B cell (primary cell): ENCODE results near the gene PCDHB10. TPM values are rescaled to one million over a fixed set of nuclear protein-coding genes. Genes with fewer than 3 reads are reported as not detected.
"Not testable (repeated sequence)": the region's sequence is repeated elsewhere in the genome, so short reads cannot be mapped to it uniquely, and the experiment has no call there.

Source experiments
- ATAC-seq: fragments of 200-7000 bp; cut with Tn5 transposase; one replicate; pipeline ENCODE4 v1.10.0; 2021; ENCODE audit warnings: low read depth, mild to moderate bottlenecking, moderate number of reproducible peaks, moderate library complexity
- CTCF ChIA-PET: fragments of 350-600 bp; sonication (Branson Sonifier 250); formaldehyde crosslinking; loops from one replicate; lab custom pipeline; 2021; ENCODE audit warnings: antibody characterized with exemption, inconsistent platforms; lab: Charles Lee
- POLR2A ChIA-PET: fragments of 350-600 bp; sonication (Branson Sonifier 250); formaldehyde crosslinking; loops from one replicate; lab custom pipeline; 2021; ENCODE audit warnings: antibody characterized with exemption; lab: Charles Lee
- DNase-seq: peaks from one replicate; pipeline ENCODE4 v3.0.0; 2013
- H2AFZ ChIP-seq: 2 replicates; pipeline ENCODE4 v1.6.1; 2012; ENCODE audit warnings: mild to moderate bottlenecking, low read depth, low read length; ENCODE audit not compliant: insufficient read depth, poor library complexity, severe bottlenecking
- H3K27ac ChIP-seq, 2 donors: 1 replicate in 1 of 2; 2 replicates in 1 of 2; pipeline ENCODE4 v1.5.1; 2012 to 2013; ENCODE audit warnings: low read length in 2 of 2, mild to moderate bottlenecking in 2 of 2, moderate library complexity in 1 of 2
- H3K27me3 ChIP-seq, 4 experiments: fragments of 200-600 bp in 1 of 4; sonication (generic) in 1 of 4; replicated peaks in 1 of 4; 1 replicate in 2 of 4; 2 replicates in 2 of 4; pipeline versions ENCODE4 v1.6.1 to v1.7.0; 2013 to 2016; ENCODE audit warnings: low read length in 3 of 4, mild to moderate bottlenecking in 2 of 4, mixed read lengths in 1 of 4, moderate library complexity in 1 of 4; ENCODE audit not compliant: insufficient read depth in 4 of 4, control insufficient read depth in 3 of 4; ENCODE audit errors: control extremely low read depth in 1 of 4
- H3K36me3 ChIP-seq, 2 experiments: replicated peaks in 1 of 2; 1 replicate in 1 of 2; 2 replicates in 1 of 2; pipeline versions ENCODE4 v1.6.1 to v1.7.1; 2013; ENCODE audit warnings: low read length in 1 of 2; ENCODE audit not compliant: insufficient read depth in 2 of 2, control insufficient read depth in 1 of 2; ENCODE audit errors: control extremely low read depth in 1 of 2, extremely low read depth in 1 of 2
- H3K4me1 ChIP-seq, 2 donors: fragments of 200-600 bp in 1 of 2; sonication (generic) in 1 of 2; 1 replicate in 1 of 2; 2 replicates in 1 of 2; pipeline versions ENCODE4 v1.5.1 to v1.6.1; 2013 to 2017; ENCODE audit warnings: low read length in 2 of 2; ENCODE audit not compliant: control insufficient read depth in 2 of 2, insufficient read depth in 2 of 2
- H3K4me2 ChIP-seq: replicated peaks from 2 replicates; pipeline ENCODE3; 2012; ENCODE audit warnings: mild to moderate bottlenecking, low read depth, low read length; ENCODE audit not compliant: poor library complexity, severe bottlenecking
- H3K4me3 ChIP-seq, 5 experiments: fragments of 200-600 bp in 1 of 5; sonication (generic) in 1 of 5; 1 replicate in 3 of 5; 2 replicates in 2 of 5; pipeline versions ENCODE4 v1.5.1 to v1.7.0; 2011 to 2016; ENCODE audit warnings: low read length in 4 of 5, mild to moderate bottlenecking in 4 of 5, low read depth in 2 of 5, control low read depth in 1 of 5, moderate library complexity in 1 of 5; ENCODE audit not compliant: insufficient read depth in 1 of 5; ENCODE audit errors: control extremely low read depth in 1 of 5, extremely low read depth in 1 of 5
- H3K79me2 ChIP-seq: fragments of 200-600 bp; sonication (generic); one replicate; pipeline ENCODE4 v1.6.0; 2016; ENCODE audit warnings: low read length; ENCODE audit not compliant: control insufficient read depth, insufficient read depth
- H3K9ac ChIP-seq: fragments of 200-600 bp; sonication (generic); 2 replicates; pipeline ENCODE4 v1.6.1; 2017; ENCODE audit warnings: mild to moderate bottlenecking, low read length, moderate library complexity
- H3K9me3 ChIP-seq, 3 donors: one replicate each; pipeline versions ENCODE4 v1.6.1 to v1.7.1; 2013; ENCODE audit warnings: low read length in 2 of 3; ENCODE audit not compliant: control insufficient read depth in 2 of 3, insufficient read depth in 1 of 3; ENCODE audit errors: control extremely low read depth in 1 of 3
- H4K20me1 ChIP-seq: 2 replicates; pipeline ENCODE4 v1.6.0; 2012; ENCODE audit warnings: mild to moderate bottlenecking, low read length; ENCODE audit not compliant: insufficient read depth, control insufficient read depth, poor library complexity, severe bottlenecking
- H3K27ac Mint-ChIP-seq: one replicate; pipeline ENCODE4 v1.8.0; 2021; ENCODE audit warnings: mixed read lengths
- H3K27me3 Mint-ChIP-seq: one replicate; pipeline ENCODE4 v1.8.0; 2021; ENCODE audit warnings: mixed read lengths
- H3K4me1 Mint-ChIP-seq: one replicate; pipeline ENCODE4 v1.8.0; 2021; ENCODE audit warnings: mixed read lengths
- H3K4me3 Mint-ChIP-seq: one replicate; pipeline ENCODE4 v1.8.0; 2021; ENCODE audit warnings: mixed read lengths
- H3K9me3 Mint-ChIP-seq: one replicate; pipeline ENCODE4 v1.8.0; 2022; ENCODE audit warnings: mixed read lengths; ENCODE audit not compliant: insufficient read depth
- CTCF ChIP-seq: fragments of 200-600 bp; IDR thresholded peaks from one replicate; pipeline ENCODE4 v1.8.0; 2022; ENCODE audit warnings: antibody characterized with exemption, mild to moderate bottlenecking
- EZH2 ChIP-seq: IDR thresholded peaks from 2 replicates; pipeline ENCODE4 v1.6.1; 2012; ENCODE audit warnings: borderline replicate concordance, low read depth, mild to moderate bottlenecking, moderate library complexity, low read length; ENCODE audit not compliant: insufficient read depth, poor library complexity, severe bottlenecking
- WGBS: methylation state at CpG from one replicate; pipeline ENCODE4 v1.1.5; 2013; ENCODE audit warnings: missing lambda C conversion rate; ENCODE audit not compliant: insufficient coverage; 5-methylcytosine and 5-hydroxymethylcytosine counted together
- intact Hi-C: fragments of 100-400 bp; cut with micrococcal nuclease; formaldehyde crosslinking; loops from one replicate; pipeline ENCODE4 v1.10.0; 2022
- polyA plus RNA-seq: library from polyadenylated mRNA; depleted of rRNA; stranded (reverse); fragments of >200 nt; gene quantifications from 2 replicates; pipeline ENCODE4 v1.2.3, GENCODE V29; 2012
- total RNA-seq, 2 donors: library from RNA; stranded (reverse); fragments of 120-200 nt in 1 of 2; gene quantifications; 1 replicate in 1 of 2; 2 replicates in 1 of 2; pipeline versions ENCODE4 v1.2.3 to v1.2.4, GENCODE V29; 2013 to 2022

The PCDHB10 gene
- total and polyA plus RNA-seq, 2 donors (not counting 1 experiment from before 2014, with no cell fraction given), result not detected

- POLR2A ChIA-PET, H3K4me3 Mint-ChIP-seq, H3K36me3 ChIP-seq, H4K20me1 ChIP-seq, H3K79me2 ChIP-seq, H3K4me1 Mint-ChIP-seq, H3K4me1 ChIP-seq, ATAC-seq, H2AFZ ChIP-seq, intact Hi-C loops, H3K27ac Mint-ChIP-seq, H3K9ac ChIP-seq, H3K27me3 ChIP-seq, H3K27ac ChIP-seq, H3K4me3 ChIP-seq, CTCF ChIA-PET, DNase-seq, H3K4me2 ChIP-seq, H3K9me3 Mint-ChIP-seq: not testable (repeated sequence)
- 61% methylated on average over 25 of the region's 28 CpGs for WGBS
- peaks cover 2 to 25% (median 4%) of the 10 kb centered on the region in 3 donors for H3K9me3 ChIP-seq
- H3K27me3 Mint-ChIP-seq, result peaks cover 14% of the 10 kb centered on the region
These were observed 34.3 kb upstream of the PCDHB10 start for GRCh38 chr5:141157901-141158300.

- peaks cover 2% of the 10 kb centered on the region for H3K4me1 Mint-ChIP-seq
- Histone ChIP-seq H3K27ac (no peak within 1 kb of the TSS), H3K79me2 (no peaks in the 10 kb centered on the region), H3K4me2 (peak within 1 kb of the TSS; percentile 15), H3K36me3 (no peaks in the 10 kb centered on the region), H3K27me3 (peaks cover 0 to 3% (median 1%) of the 10 kb centered on the region in 4 experiments), H2AFZ (peak within 1 kb of the TSS; percentile 51), H4K20me1 (no peaks in the 10 kb centered on the region), H3K9me3 (peaks cover 2 to 20% (median 3%) of the 10 kb centered on the region in 3 donors), H3K4me3 (no peak within 1 kb of the TSS), H3K4me1 (peaks cover 0 to 4% of the 10 kb centered on the region in 2 donors), H3K9ac (no peak within 1 kb of the TSS)
- POLR2A ChIA-PET, result no interaction called here
- H3K4me3 Mint-ChIP-seq, result no peak within 1 kb of the TSS
- intact Hi-C loops, result no loop called here
- WGBS, result 57% methylated on average over 11 of the region's 20 CpGs
- peaks cover 14% of the 10 kb centered on the region for H3K27me3 Mint-ChIP-seq
- H3K27ac Mint-ChIP-seq, result no peak within 1 kb of the TSS
- no peaks in the 10 kb centered on the region for H3K9me3 Mint-ChIP-seq
- DNase-seq (peak; percentile 18), ATAC-seq (no peak)
- TF ChIP-seq CTCF, result peak; percentile 44
- no peak for TF ChIP-seq EZH2
- CTCF ChIA-PET, result no interaction called here
These were observed 19.6 kb upstream of the PCDHB10 start, which contains the start of gene PCDHB7 for GRCh38 chr5:141172381-141173204. PCDHB7 (plus strand) TSS chr5:141172644; CDS start chr5:141172836, 192 bp downstream.

GRCh38 chr5:141174291-141175104 lies 17.7 kb upstream of the PCDHB10 start:
- POLR2A ChIA-PET, H3K27ac ChIP-seq, H2AFZ ChIP-seq, H3K27me3 Mint-ChIP-seq, H3K9me3 Mint-ChIP-seq, H4K20me1 ChIP-seq, DNase-seq, H3K36me3 ChIP-seq, H3K79me2 ChIP-seq, H3K4me1 ChIP-seq, ATAC-seq, H3K4me2 ChIP-seq, intact Hi-C loops, H3K27me3 ChIP-seq, H3K4me3 ChIP-seq, CTCF ChIA-PET, H3K4me1 Mint-ChIP-seq, H3K4me3 Mint-ChIP-seq, H3K27ac Mint-ChIP-seq, H3K9ac ChIP-seq: not testable (repeated sequence)
- 57% methylated on average over 63 of the region's 79 CpGs for WGBS
- peaks cover 2 to 26% (median 3%) of the 10 kb centered on the region in 3 donors for H3K9me3 ChIP-seq
